ENCODE measurements around the gene SYT1.

GRCh38 chr12:79098530-79098929 lies 234.0 kb downstream of the SYT1 start:
- TF ChIP-seq CTCF (IDR thresholded peaks at IDR 0.05; ENCODE audit: insufficient read depth, low read depth, low read length) (no peak), EZH2 (IDR thresholded peaks at IDR 0.05; ENCODE audit: insufficient read depth, low read length) (no peak)

Data from astrocyte (in vitro differentiated cells and primary cell).